H9 (cell line): ENCODE results near the gene CHRNA9. TPM values are rescaled to one million over a fixed set of nuclear protein-coding genes. Genes with fewer than 3 reads are reported as not detected.

ENCODE experiments used
- DNase-seq: peaks from one replicate; pipeline ENCODE4 v3.0.0-alpha.2; 2017
- H2AFZ ChIP-seq: one replicate; pipeline ENCODE4 v1.6.1; 2013; ENCODE audit warnings: mild to moderate bottlenecking, low read length, control low read depth, moderate library complexity
- H2AK5ac ChIP-seq: 2 replicates; pipeline ENCODE4 v1.6.1; 2013; ENCODE audit warnings: low read length, control low read depth, mixed read lengths; ENCODE audit not compliant: insufficient read length
- H2BK120ac ChIP-seq: one replicate; pipeline ENCODE4 v1.6.1; 2013; ENCODE audit warnings: low read depth, mild to moderate bottlenecking, low read length, control low read depth, inconsistent platforms; ENCODE audit not compliant: poor library complexity, severe bottlenecking
- H2BK12ac ChIP-seq: 2 replicates; pipeline ENCODE4 v1.6.1; 2013; ENCODE audit warnings: low read length, control low read depth, mixed read lengths, low read depth; ENCODE audit not compliant: insufficient read length
- H2BK15ac ChIP-seq: 2 replicates; pipeline ENCODE4 v1.6.1; 2013; ENCODE audit warnings: low read depth, low read length, control low read depth
- H2BK20ac ChIP-seq: one replicate; pipeline ENCODE4 v1.6.1; 2013; ENCODE audit warnings: low read depth, mild to moderate bottlenecking, low read length, control low read depth, inconsistent platforms; ENCODE audit not compliant: poor library complexity, severe bottlenecking
- H2BK5ac ChIP-seq: 2 replicates; pipeline ENCODE4 v1.6.1; 2013; ENCODE audit warnings: low read length, control low read depth, mixed read lengths; ENCODE audit not compliant: insufficient read length
- H3K14ac ChIP-seq: 2 replicates; pipeline ENCODE4 v1.6.1; 2013; ENCODE audit warnings: low read length, control low read depth; ENCODE audit not compliant: insufficient read depth
- H3K18ac ChIP-seq: 2 replicates; pipeline ENCODE4 v1.6.1; 2013; ENCODE audit warnings: low read depth, mild to moderate bottlenecking, mixed read lengths, low read length, control low read depth; ENCODE audit not compliant: insufficient read length
- H3K23ac ChIP-seq: 2 replicates; pipeline ENCODE4 v1.6.1; 2013; ENCODE audit warnings: low read length, control low read depth, mixed read lengths, low read depth; ENCODE audit not compliant: insufficient read length
- H3K23me2 ChIP-seq: 2 replicates; pipeline ENCODE4 v1.6.1; 2013; ENCODE audit warnings: low read depth, mild to moderate bottlenecking, mixed read lengths, low read length, control low read depth; ENCODE audit not compliant: insufficient read length, poor library complexity, severe bottlenecking
- H3K27ac ChIP-seq: 2 replicates; pipeline ENCODE4 v1.5.1; 2013; ENCODE audit warnings: low read length, control low read depth, mixed read lengths, low read depth; ENCODE audit not compliant: insufficient read length
- H3K27me3 ChIP-seq: 2 replicates; pipeline ENCODE4 v1.6.1; 2013; ENCODE audit warnings: low read length, control low read depth, inconsistent platforms; ENCODE audit not compliant: insufficient read depth
- H3K4ac ChIP-seq: 2 replicates; pipeline ENCODE4 v1.6.1; 2013; ENCODE audit warnings: low read depth, mild to moderate bottlenecking, control low read depth, inconsistent platforms, low read length, moderate library complexity
- H3K4me1 ChIP-seq: 2 replicates; pipeline ENCODE4 v1.6.1; 2013; ENCODE audit warnings: low read length, control low read depth, inconsistent platforms; ENCODE audit not compliant: insufficient read depth
- H3K4me2 ChIP-seq: 2 replicates; pipeline ENCODE4 v1.6.1; 2013; ENCODE audit warnings: low read length, control low read depth, mixed read lengths; ENCODE audit not compliant: insufficient read length, insufficient read depth
- H3K56ac ChIP-seq: 2 replicates; pipeline ENCODE4 v1.6.1; 2013; ENCODE audit warnings: low read depth, mild to moderate bottlenecking, mixed read lengths, low read length, control low read depth; ENCODE audit not compliant: insufficient read length
- H3K79me1 ChIP-seq: 2 replicates; pipeline ENCODE4 v1.6.1; 2013; ENCODE audit warnings: low read depth, mild to moderate bottlenecking, moderate library complexity, low read length, control low read depth, inconsistent platforms; ENCODE audit not compliant: insufficient read depth, poor library complexity, severe bottlenecking
- H3K79me2 ChIP-seq: 2 replicates; pipeline ENCODE4 v1.6.1; 2013; ENCODE audit warnings: low read length, control low read depth, inconsistent platforms; ENCODE audit not compliant: insufficient read depth
- H3K9ac ChIP-seq: 2 replicates; pipeline ENCODE4 v1.6.1; 2013; ENCODE audit warnings: low read length, control low read depth, mixed read lengths; ENCODE audit not compliant: insufficient read length; ENCODE audit errors: extremely low read depth
- H3K9me3 ChIP-seq: one replicate; pipeline ENCODE4 v1.6.1; 2013; ENCODE audit warnings: low read depth, low read length, inconsistent platforms; ENCODE audit not compliant: control insufficient read depth
- H3T11ph ChIP-seq: one replicate; pipeline ENCODE4 v1.6.1; 2013; ENCODE audit warnings: mild to moderate bottlenecking, low read length, control low read depth, inconsistent platforms
- H4K20me1 ChIP-seq: one replicate; pipeline ENCODE4 v1.6.1; 2013; ENCODE audit not compliant: control insufficient read depth, insufficient read length, insufficient read depth
- H4K5ac ChIP-seq: 2 replicates; pipeline ENCODE4 v1.6.1; 2013; ENCODE audit warnings: low read depth, mild to moderate bottlenecking, mixed read lengths, low read length, control low read depth; ENCODE audit not compliant: insufficient read length
- H4K8ac ChIP-seq: replicated peaks from 2 replicates; pipeline ENCODE4 v1.6.1; 2013; ENCODE audit warnings: low read length, control low read depth, mixed read lengths, low read depth; ENCODE audit not compliant: insufficient read length
- H4K91ac ChIP-seq: 2 replicates; pipeline ENCODE4 v1.6.1; 2013; ENCODE audit warnings: low read depth, mild to moderate bottlenecking, moderate library complexity, mixed read lengths, low read length, control low read depth; ENCODE audit not compliant: insufficient read length
- H3K27ac Mint-ChIP-seq, 3 experiments: 2 replicates in 2 of 3; 3 replicates in 1 of 3; pipeline ENCODE4 v1.8.0; 2020 to 2021; ENCODE audit warnings: mixed read lengths in 3 of 3, mild to moderate bottlenecking in 1 of 3, moderate library complexity in 1 of 3
- H3K27me3 Mint-ChIP-seq: 2 replicates; pipeline ENCODE4 v1.8.0; 2021; ENCODE audit warnings: low read depth, mild to moderate bottlenecking, moderate library complexity, mixed read lengths
- H3K36me3 Mint-ChIP-seq, 3 experiments: 2 replicates in 2 of 3; 3 replicates in 1 of 3; pipeline ENCODE4 v1.8.0; 2020 to 2021; ENCODE audit warnings: low read depth in 3 of 3, mixed read lengths in 3 of 3; ENCODE audit not compliant: insufficient read depth in 1 of 3
- H3K4me1 Mint-ChIP-seq, 2 experiments: 2 replicates each; pipeline ENCODE4 v1.8.0; 2020; ENCODE audit warnings: mixed read lengths in 2 of 2
- H3K4me3 Mint-ChIP-seq, 2 experiments: 2 replicates in 1 of 2; 3 replicates in 1 of 2; pipeline ENCODE4 v1.8.0; 2020 to 2021; ENCODE audit warnings: mild to moderate bottlenecking in 2 of 2, mixed read lengths in 2 of 2, moderate library complexity in 1 of 2
- H3K9me3 Mint-ChIP-seq, 2 experiments: 2 replicates in 1 of 2; 3 replicates in 1 of 2; pipeline ENCODE4 v1.8.0; 2020; ENCODE audit warnings: mild to moderate bottlenecking in 2 of 2, mixed read lengths in 2 of 2, moderate library complexity in 1 of 2
- WGBS: extraction: QIAGEN DNeasy Blood & Tissue Kit; methylation state at CpG from one replicate; pipeline ENCODE4 v1.1.7; 2013; ENCODE audit warnings: missing lambda C conversion rate, low lambda C conversion rate, mixed read lengths; ENCODE audit not compliant: insufficient read length; ENCODE audit errors: extremely low coverage; 5-methylcytosine and 5-hydroxymethylcytosine counted together
- total RNA-seq: library from RNA; stranded (reverse); gene quantifications from 2 replicates; pipeline ENCODE4 v1.2.1, GENCODE V29; 2021
- TF ChIP-seq, protein P1 (sequence below): fragments of 200-600 bp; sonication (generic); conservative IDR thresholded peaks from 3 replicates; pipeline ENCODE4 v1.8.0; 2021; ENCODE audit warnings: antibody characterized with exemption, mild to moderate bottlenecking

CHRNA9 gene
- total RNA-seq, 1 experiment from 2014 or later: 1.2 TPM

DNA sequence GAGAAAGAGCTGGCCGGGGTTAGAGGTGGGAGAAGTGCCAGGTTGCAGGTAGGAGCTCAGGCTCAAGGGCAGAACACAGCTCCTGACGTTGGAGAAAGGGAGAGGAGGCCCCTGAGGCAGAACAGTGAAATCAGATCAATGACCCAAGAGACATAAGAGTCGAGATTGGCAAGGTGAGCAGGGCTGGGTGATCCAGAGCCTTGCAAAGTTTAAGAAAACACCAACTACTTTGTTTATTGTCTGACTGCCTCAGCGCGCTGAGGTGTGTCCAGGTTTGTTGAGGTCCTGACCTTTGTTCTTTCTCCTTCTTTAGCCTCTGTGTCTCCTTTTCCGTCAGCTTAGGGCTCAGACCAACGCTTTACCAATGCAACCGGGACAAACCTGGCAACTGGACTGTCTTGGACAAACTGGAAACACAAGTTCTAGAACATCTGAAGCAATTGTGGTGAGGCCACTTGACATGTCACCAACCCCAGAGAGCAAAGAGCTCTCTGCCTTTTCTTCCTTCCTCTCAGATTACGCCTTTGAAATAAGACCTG is 28.3 kb downstream of the CHRNA9 start:
- Histone ChIP-seq H3K4me1 (peaks cover 2% of the 10 kb centered on the region), H3K9me3 (no peaks in the 10 kb centered on the region), H3K56ac (no peak overlapping the region), H4K91ac (no peak overlapping the region), H3K14ac (no peak overlapping the region), H2AK5ac (no peak overlapping the region), H2BK5ac (no peak overlapping the region), H2BK12ac (no peak overlapping the region), H3T11ph (no peak overlapping the region), H2BK20ac (no peak overlapping the region), H4K20me1 (no peaks in the 10 kb centered on the region), H3K79me2 (no peaks in the 10 kb centered on the region), H3K9ac (no peak overlapping the region), H2BK15ac (no peak overlapping the region), H3K18ac (no peak overlapping the region), H2BK120ac (no peak overlapping the region), H3K4ac (no peak overlapping the region), H3K23ac (no peak overlapping the region), H3K4me2 (no peak overlapping the region), H3K23me2 (no peaks in the 10 kb centered on the region), H4K8ac (no peak overlapping the region), H3K27ac (no peak overlapping the region), H4K5ac (peak overlapping the region; percentile 28), H3K27me3 (no peaks in the 10 kb centered on the region), H2AFZ (no peak overlapping the region), H3K79me1 (no peaks in the 10 kb centered on the region)
- Mint-ChIP-seq H3K4me1 (peaks cover 2 to 5% of the 10 kb centered on the region in 2 experiments; a peak in 1 of 4 replicates), H3K4me3 (no peak overlapping the region), H3K27ac (peak overlapping the region in 1 of 3 experiments; percentile 10; a peak in 2 of 7 replicates), H3K27me3 (peaks cover 2% of the 10 kb centered on the region; the same call in 1 of the 2 replicates), H3K9me3 (peaks cover 7 to 10% of the 10 kb centered on the region in 2 experiments), H3K36me3 (peaks cover 0 to 13% (median 3%) of the 10 kb centered on the region in 3 experiments; a peak in 5 of 7 replicates)
- no peak for DNase-seq
- WGBS: no CpG with 5 or more reads among the region's 9 CpGs
- TF ChIP-seq, protein P1, sequence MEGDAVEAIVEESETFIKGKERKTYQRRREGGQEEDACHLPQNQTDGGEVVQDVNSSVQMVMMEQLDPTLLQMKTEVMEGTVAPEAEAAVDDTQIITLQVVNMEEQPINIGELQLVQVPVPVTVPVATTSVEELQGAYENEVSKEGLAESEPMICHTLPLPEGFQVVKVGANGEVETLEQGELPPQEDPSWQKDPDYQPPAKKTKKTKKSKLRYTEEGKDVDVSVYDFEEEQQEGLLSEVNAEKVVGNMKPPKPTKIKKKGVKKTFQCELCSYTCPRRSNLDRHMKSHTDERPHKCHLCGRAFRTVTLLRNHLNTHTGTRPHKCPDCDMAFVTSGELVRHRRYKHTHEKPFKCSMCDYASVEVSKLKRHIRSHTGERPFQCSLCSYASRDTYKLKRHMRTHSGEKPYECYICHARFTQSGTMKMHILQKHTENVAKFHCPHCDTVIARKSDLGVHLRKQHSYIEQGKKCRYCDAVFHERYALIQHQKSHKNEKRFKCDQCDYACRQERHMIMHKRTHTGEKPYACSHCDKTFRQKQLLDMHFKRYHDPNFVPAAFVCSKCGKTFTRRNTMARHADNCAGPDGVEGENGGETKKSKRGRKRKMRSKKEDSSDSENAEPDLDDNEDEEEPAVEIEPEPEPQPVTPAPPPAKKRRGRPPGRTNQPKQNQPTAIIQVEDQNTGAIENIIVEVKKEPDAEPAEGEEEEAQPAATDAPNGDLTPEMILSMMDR: no peak
